ENCODE data around the gene POT1.

DNA sequence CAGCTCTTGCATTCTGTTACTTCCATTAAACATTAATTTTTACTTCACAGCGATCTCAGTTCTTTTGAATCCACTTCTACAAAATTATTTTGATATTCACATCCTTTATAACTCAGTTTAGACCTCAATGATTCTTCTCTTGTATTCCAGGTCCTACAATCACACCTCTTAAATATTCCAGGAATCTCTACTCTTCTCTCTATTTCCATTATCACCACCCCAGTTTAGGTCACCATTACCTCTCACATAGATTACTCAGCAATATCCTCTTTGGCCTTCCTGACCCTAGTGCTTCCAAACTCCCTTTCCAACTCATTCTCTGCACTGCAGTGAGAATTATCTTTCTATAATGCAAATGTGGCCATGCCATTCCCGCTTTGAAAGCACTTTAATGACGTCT lies 136.9 kb downstream of the POT1 start:
- TF ChIP-seq, protein P1, sequence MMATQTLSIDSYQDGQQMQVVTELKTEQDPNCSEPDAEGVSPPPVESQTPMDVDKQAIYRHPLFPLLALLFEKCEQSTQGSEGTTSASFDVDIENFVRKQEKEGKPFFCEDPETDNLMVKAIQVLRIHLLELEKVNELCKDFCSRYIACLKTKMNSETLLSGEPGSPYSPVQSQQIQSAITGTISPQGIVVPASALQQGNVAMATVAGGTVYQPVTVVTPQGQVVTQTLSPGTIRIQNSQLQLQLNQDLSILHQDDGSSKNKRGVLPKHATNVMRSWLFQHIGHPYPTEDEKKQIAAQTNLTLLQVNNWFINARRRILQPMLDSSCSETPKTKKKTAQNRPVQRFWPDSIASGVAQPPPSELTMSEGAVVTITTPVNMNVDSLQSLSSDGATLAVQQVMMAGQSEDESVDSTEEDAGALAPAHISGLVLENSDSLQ (IDR thresholded peaks at IDR 0.05) = no peak
- TF ChIP-seq NFRKB (IDR thresholded peaks at IDR 0.05) = no peak
- no peak for TF ChIP-seq FOXM1 (IDR thresholded peaks at IDR 0.05; ENCODE audit: borderline replicate concordance)
- TF ChIP-seq ARNT (IDR thresholded peaks at IDR 0.05) = no peak
- TF ChIP-seq HDGF (IDR thresholded peaks at IDR 0.05; ENCODE audit: borderline replicate concordance) = no peak
- no peak for TF ChIP-seq FOXK2 (IDR thresholded peaks at IDR 0.05)
- no peak for TF ChIP-seq ELF4 (IDR thresholded peaks at IDR 0.05)
- no peak for TF ChIP-seq TARDBP (IDR thresholded peaks at IDR 0.05)
- no peak for TF ChIP-seq L3MBTL2 (conservative IDR thresholded peaks at IDR 0.05)
- no peak for TF ChIP-seq SUZ12 (IDR thresholded peaks at IDR 0.05)
- no peak for TF ChIP-seq SP1 (IDR thresholded peaks at IDR 0.05)
- TF ChIP-seq CTBP1 (IDR thresholded peaks at IDR 0.05; ENCODE audit: borderline replicate concordance) = no peak

Data from HEK293T (cell line).